ENCODE data around the gene CMSS1.

GRCh38 chr3:100103558-100104441, 286.1 kb downstream of the CMSS1 start:
- TF ChIP-seq CTCF (IDR thresholded peaks at IDR 0.05) (no peak), EZH2phosphoT487 (IDR thresholded peaks at IDR 0.05) (no peak)

Measured in neural progenitor cell (in vitro differentiated cells).